Breast epithelium (tissue), 3 donors: ENCODE data around the gene NPTX2.

ENCODE experiments used
- POLR2AphosphoS5 ChIP-seq, 3 donors: sonication (generic); formaldehyde crosslinking; IDR thresholded peaks; one replicate each; pipeline ENCODE4 v1.6.1; 2017; ENCODE audit warnings: antibody characterized with exemption in 3 of 3
- TF ChIP-seq, protein P1 (sequence below), 3 donors: fragments of 450-650 bp; IDR thresholded peaks; one replicate each; pipeline ENCODE4 v1.5.1; 2016 to 2017; ENCODE audit warnings: antibody characterized with exemption in 3 of 3, mild to moderate bottlenecking in 3 of 3, moderate library complexity in 3 of 3

DNA sequence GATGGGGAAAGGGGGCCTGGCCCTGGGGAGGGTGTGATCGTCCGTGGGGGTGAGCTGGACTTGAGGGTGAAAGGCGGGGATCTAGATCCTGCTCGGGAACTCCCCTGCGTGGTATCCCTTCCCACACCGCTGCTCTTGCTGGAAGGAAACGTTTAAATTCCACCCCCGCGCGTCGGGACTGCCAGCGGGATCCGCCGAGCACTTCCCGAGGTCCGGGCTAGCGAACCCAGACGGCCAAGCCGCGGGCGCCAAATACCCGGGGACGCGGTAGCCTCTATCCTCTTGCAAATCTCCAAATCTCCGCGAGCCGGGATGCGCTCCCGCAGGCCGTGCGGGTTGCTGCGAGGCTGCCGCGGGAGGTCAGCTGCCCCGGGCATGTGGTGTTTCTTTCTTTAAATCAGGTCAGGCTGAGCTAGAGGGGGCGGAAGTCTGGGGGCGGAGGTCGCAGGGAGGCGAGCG lies 904 bp downstream of the NPTX2 start:
- TF ChIP-seq, protein P1, sequence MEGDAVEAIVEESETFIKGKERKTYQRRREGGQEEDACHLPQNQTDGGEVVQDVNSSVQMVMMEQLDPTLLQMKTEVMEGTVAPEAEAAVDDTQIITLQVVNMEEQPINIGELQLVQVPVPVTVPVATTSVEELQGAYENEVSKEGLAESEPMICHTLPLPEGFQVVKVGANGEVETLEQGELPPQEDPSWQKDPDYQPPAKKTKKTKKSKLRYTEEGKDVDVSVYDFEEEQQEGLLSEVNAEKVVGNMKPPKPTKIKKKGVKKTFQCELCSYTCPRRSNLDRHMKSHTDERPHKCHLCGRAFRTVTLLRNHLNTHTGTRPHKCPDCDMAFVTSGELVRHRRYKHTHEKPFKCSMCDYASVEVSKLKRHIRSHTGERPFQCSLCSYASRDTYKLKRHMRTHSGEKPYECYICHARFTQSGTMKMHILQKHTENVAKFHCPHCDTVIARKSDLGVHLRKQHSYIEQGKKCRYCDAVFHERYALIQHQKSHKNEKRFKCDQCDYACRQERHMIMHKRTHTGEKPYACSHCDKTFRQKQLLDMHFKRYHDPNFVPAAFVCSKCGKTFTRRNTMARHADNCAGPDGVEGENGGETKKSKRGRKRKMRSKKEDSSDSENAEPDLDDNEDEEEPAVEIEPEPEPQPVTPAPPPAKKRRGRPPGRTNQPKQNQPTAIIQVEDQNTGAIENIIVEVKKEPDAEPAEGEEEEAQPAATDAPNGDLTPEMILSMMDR (IDR thresholded peaks at IDR 0.05), result no peak
- TF ChIP-seq POLR2AphosphoS5 (IDR thresholded peaks at IDR 0.05), result no peak
